ENCODE measurements around the gene CARS1. TPM values are rescaled to one million over a fixed set of nuclear protein-coding genes. Genes with fewer than 3 reads are reported as not detected.

CARS1 gene
- total and polyA plus RNA-seq, 10 of the 15 experiments (the other 5 are each of a cell fraction or from before 2014, with no cell fraction given), result 7.8 to 60.6 (median 45.7) TPM

DNA sequence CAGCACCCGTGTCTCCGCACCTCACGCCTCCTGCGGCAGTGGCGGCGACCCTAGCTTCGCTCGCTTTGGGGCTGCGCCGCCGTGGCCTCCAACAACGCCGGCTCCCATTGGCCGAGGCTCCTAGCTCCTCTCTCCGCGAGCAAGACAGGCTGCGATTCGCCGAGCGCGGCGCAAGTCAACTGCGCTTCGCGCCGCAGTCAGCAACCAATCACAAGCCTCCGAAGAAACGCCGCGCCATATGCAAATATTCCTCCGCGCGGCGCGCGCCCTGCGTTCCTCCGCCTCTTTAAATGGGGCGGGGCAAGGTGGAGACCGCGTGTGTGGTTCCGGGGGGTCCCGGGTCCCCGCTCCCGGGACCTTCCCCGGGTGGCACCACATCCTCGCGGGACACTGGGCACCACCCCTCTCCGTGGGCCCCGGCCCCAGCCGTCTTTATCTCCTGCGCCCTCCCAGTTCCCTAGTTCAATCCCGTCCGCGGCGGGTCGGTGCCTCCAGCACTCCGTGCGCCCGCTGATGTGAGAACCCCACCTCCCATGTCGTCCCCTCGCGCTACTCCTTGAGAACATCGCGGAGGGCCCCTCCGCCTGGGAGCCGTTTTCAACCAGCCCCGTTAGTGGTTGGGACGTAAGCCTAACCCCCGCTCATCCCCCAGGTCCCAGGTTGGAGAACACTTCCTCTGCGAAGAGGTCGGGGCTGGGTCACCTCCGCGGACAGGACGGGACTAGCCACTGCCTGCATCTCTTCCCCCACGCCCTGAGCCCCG, 64.8 kb downstream of the CARS1 start, which contains the start of gene NAP1L4 (continued):
- TF ChIP-seq, protein P1, sequence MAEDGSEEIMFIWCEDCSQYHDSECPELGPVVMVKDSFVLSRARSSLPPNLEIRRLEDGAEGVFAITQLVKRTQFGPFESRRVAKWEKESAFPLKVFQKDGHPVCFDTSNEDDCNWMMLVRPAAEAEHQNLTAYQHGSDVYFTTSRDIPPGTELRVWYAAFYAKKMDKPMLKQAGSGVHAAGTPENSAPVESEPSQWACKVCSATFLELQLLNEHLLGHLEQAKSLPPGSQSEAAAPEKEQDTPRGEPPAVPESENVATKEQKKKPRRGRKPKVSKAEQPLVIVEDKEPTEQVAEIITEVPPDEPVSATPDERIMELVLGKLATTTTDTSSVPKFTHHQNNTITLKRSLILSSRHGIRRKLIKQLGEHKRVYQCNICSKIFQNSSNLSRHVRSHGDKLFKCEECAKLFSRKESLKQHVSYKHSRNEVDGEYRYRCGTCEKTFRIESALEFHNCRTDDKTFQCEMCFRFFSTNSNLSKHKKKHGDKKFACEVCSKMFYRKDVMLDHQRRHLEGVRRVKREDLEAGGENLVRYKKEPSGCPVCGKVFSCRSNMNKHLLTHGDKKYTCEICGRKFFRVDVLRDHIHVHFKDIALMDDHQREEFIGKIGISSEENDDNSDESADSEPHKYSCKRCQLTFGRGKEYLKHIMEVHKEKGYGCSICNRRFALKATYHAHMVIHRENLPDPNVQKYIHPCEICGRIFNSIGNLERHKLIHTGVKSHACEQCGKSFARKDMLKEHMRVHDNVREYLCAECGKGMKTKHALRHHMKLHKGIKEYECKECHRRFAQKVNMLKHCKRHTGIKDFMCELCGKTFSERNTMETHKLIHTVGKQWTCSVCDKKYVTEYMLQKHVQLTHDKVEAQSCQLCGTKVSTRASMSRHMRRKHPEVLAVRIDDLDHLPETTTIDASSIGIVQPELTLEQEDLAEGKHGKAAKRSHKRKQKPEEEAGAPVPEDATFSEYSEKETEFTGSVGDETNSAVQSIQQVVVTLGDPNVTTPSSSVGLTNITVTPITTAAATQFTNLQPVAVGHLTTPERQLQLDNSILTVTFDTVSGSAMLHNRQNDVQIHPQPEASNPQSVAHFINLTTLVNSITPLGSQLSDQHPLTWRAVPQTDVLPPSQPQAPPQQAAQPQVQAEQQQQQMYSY (CRISPR knock-in tag; IDR thresholded peaks at IDR 0.05), result no peak
- TF ChIP-seq NR2F1 (conservative IDR thresholded peaks at IDR 0.05) (peak; percentile 61), MEF2A (IDR thresholded peaks at IDR 0.05; ENCODE audit: insufficient read depth, low read depth, low read length) (no peak), ETV6 (conservative IDR thresholded peaks at IDR 0.05 in 1 of 2, IDR thresholded peaks at IDR 0.05 in 1 of 2; ENCODE audit: borderline replicate concordance in 1 of 2, low read depth in 1 of 2) (no peak), EZH2 (IDR thresholded peaks at IDR 0.05; ENCODE audit: borderline replicate concordance, control insufficient read depth, low read depth, low read length) (no peak), JUNB (IDR thresholded peaks at IDR 0.05) (no peak), BHLHE40 (IDR thresholded peaks at IDR 0.05; ENCODE audit: borderline replicate concordance in 1 of 2, low read depth in 2 of 2, low read length in 1 of 2) (no peak; a peak in 2 of 4 replicates), PAX5 (IDR thresholded peaks at IDR 0.05; ENCODE audit: borderline replicate concordance, low read depth, low read length) (no peak), HDGF (IDR thresholded peaks at IDR 0.05) (no peak), FOXK2 (IDR thresholded peaks at IDR 0.05) (no peak), ZNF217 (IDR thresholded peaks at IDR 0.05) (no peak), MTA3 (IDR thresholded peaks at IDR 0.05; ENCODE audit: borderline replicate concordance, low read length) (no peak), ASH2L (IDR thresholded peaks at IDR 0.05; ENCODE audit: borderline replicate concordance, low read depth) (no peak), POLR2A (IDR thresholded peaks at IDR 0.05; ENCODE audit: low read depth, low read length) (peak; percentile 87)
- TF ChIP-seq, protein P2, sequence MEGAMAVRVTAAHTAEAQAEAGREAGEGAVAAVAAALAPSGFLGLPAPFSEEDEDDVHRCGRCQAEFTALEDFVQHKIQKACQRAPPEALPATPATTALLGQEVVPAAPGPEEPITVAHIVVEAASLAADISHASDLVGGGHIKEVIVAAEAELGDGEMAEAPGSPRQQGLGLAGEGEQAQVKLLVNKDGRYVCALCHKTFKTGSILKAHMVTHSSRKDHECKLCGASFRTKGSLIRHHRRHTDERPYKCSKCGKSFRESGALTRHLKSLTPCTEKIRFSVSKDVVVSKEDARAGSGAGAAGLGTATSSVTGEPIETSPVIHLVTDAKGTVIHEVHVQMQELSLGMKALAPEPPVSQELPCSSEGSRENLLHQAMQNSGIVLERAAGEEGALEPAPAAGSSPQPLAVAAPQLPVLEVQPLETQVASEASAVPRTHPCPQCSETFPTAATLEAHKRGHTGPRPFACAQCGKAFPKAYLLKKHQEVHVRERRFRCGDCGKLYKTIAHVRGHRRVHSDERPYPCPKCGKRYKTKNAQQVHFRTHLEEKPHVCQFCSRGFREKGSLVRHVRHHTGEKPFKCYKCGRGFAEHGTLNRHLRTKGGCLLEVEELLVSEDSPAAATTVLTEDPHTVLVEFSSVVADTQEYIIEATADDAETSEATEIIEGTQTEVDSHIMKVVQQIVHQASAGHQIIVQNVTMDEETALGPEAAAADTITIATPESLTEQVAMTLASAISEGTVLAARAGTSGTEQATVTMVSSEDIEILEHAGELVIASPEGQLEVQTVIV (IDR thresholded peaks at IDR 0.05; ENCODE audit: borderline replicate concordance, partially characterized antibody), result no peak
- TF ChIP-seq, protein P3, sequence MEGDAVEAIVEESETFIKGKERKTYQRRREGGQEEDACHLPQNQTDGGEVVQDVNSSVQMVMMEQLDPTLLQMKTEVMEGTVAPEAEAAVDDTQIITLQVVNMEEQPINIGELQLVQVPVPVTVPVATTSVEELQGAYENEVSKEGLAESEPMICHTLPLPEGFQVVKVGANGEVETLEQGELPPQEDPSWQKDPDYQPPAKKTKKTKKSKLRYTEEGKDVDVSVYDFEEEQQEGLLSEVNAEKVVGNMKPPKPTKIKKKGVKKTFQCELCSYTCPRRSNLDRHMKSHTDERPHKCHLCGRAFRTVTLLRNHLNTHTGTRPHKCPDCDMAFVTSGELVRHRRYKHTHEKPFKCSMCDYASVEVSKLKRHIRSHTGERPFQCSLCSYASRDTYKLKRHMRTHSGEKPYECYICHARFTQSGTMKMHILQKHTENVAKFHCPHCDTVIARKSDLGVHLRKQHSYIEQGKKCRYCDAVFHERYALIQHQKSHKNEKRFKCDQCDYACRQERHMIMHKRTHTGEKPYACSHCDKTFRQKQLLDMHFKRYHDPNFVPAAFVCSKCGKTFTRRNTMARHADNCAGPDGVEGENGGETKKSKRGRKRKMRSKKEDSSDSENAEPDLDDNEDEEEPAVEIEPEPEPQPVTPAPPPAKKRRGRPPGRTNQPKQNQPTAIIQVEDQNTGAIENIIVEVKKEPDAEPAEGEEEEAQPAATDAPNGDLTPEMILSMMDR (IDR thresholded peaks at IDR 0.05 in 2 of 3, conservative IDR thresholded peaks at IDR 0.05 in 1 of 3; ENCODE audit: control insufficient read depth in 2 of 3, extremely low read depth in 1 of 3, insufficient read depth in 1 of 3, low read depth in 3 of 3, low read length in 3 of 3), result no peak
- TF ChIP-seq, protein P4, sequence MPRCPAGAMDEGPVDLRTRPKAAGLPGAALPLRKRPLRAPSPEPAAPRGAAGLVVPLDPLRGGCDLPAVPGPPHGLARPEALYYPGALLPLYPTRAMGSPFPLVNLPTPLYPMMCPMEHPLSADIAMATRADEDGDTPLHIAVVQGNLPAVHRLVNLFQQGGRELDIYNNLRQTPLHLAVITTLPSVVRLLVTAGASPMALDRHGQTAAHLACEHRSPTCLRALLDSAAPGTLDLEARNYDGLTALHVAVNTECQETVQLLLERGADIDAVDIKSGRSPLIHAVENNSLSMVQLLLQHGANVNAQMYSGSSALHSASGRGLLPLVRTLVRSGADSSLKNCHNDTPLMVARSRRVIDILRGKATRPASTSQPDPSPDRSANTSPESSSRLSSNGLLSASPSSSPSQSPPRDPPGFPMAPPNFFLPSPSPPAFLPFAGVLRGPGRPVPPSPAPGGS (IDR thresholded peaks at IDR 0.05; ENCODE audit: borderline replicate concordance, insufficient read depth, low read depth, low read length, poor library complexity, severe bottlenecking), result no peak
- TF ChIP-seq, protein P5, sequence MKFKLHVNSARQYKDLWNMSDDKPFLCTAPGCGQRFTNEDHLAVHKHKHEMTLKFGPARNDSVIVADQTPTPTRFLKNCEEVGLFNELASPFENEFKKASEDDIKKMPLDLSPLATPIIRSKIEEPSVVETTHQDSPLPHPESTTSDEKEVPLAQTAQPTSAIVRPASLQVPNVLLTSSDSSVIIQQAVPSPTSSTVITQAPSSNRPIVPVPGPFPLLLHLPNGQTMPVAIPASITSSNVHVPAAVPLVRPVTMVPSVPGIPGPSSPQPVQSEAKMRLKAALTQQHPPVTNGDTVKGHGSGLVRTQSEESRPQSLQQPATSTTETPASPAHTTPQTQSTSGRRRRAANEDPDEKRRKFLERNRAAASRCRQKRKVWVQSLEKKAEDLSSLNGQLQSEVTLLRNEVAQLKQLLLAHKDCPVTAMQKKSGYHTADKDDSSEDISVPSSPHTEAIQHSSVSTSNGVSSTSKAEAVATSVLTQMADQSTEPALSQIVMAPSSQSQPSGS (IDR thresholded peaks at IDR 0.05; ENCODE audit: low read length), result no peak

Data from GM12878 (cell line).